Heart left ventricle (tissue), 13 donors: ENCODE results near the gene AHR.

Experiments
- CTCF ChIP-seq, 12 donors: fragments of 200-600 bp; sonication (generic) in 4 of 12; IDR thresholded peaks; one replicate each; pipeline versions ENCODE4 v1.5.0 to v1.8.0; 2018 to 2022; ENCODE audit warnings: antibody characterized with exemption in 12 of 12, mild to moderate bottlenecking in 5 of 12
- POLR2A ChIP-seq, 2 donors: fragments of 450-650 bp; IDR thresholded peaks; one replicate each; pipeline ENCODE4 v1.6.1; 2017; ENCODE audit warnings: antibody characterized with exemption in 2 of 2, mild to moderate bottlenecking in 2 of 2, moderate library complexity in 2 of 2
- donor health status: ischemic (EF 13 %, LVEDD 7.1; RV severe dilation, severe dysfunction).
- donor health status: DM: no; HTN: yes; CAD: no.
- donor health status: DM: no; HTN: no; CAD: no.
- donor health status: ischemic (EF 25% LVEDD 6.9; RV normal size, moderate dysfunction).
- donor health status: ischemic (EF 25% LVEDD 5.7; RV mildly dilated, moderate dysfunction).
- donor health status: ischemic (EF 35%, LVEDD 5.7; RV mildly dilated, moderate dysfunction).
- donor health status: nonischemic (EF 11% LVEDD 7.7; RV severe dilation, severe dysfunction).
- donor health status: DM: yes; HTN: yes; CAD: no.
- donor health status: PGD.
- donor health status: ischemic (EF 29% LVEDD 5.4; RV normal size, mild dysfunction).
- donor health status: nonischemic (EF 23%, LVEDD 6.1; RV moderate dilation, normal function).

- TF ChIP-seq CTCF (IDR thresholded peaks at IDR 0.05): no peak
- TF ChIP-seq POLR2A (IDR thresholded peaks at IDR 0.05): no peak
Observed at GRCh38 chr7:17318146-17318545, 19.7 kb downstream of the AHR start.
